ENCODE results near the gene TFAP2C. TPM values are rescaled to one million over a fixed set of nuclear protein-coding genes. Genes with fewer than 3 reads are reported as not detected.

Gene TFAP2C
- total and polyA plus RNA-seq, 2 donors (not counting 3 experiments of a cell fraction or from before 2014, with no cell fraction given), result 0.06 TPM; not detected in 1

GRCh38 chr20:56646599-56646998, 17.5 kb downstream of the TFAP2C start:
- POLR2A ChIA-PET, result no interaction called here
- Histone ChIP-seq H3K9ac (replicated peaks; ENCODE audit: extremely low read depth, insufficient read depth, low read length) (no peak overlapping the region), H4K20me1 (replicated peaks; ENCODE audit: control insufficient read depth, extremely low read depth, insufficient read depth, low read length) (no peaks in the 10 kb centered on the region), H3K4me1 (ENCODE audit: control insufficient read depth, extremely low read depth, insufficient read depth, low read length) (no peaks in the 10 kb centered on the region), H2AFZ (ENCODE audit: low read depth, low read length) (no peak overlapping the region), H3K27ac (ENCODE audit: insufficient read depth, low read depth, low read length) (no peak overlapping the region), H3K4me2 (ENCODE audit: insufficient read depth, low read length) (no peak overlapping the region), H3K4me3 (replicated peaks in 1 of 3; ENCODE audit: insufficient read depth in 1 of 3, low read depth in 1 of 3, low read length in 3 of 3) (no peak overlapping the region), H3K9me1 (replicated peaks; ENCODE audit: control insufficient read depth, extremely low read depth, insufficient read depth, low read length) (no peaks in the 10 kb centered on the region), H3K9me3 (replicated peaks; ENCODE audit: control insufficient read depth, insufficient read depth, low read length) (no peaks in the 10 kb centered on the region), H3K79me2 (ENCODE audit: control insufficient read depth, insufficient read depth, low read length) (no peaks in the 10 kb centered on the region), H3K27me3 (ENCODE audit: control insufficient read depth in 2 of 2, insufficient read depth in 2 of 2, low read length in 2 of 2) (no peaks in the 10 kb centered on the region), H3K36me3 (ENCODE audit: control insufficient read depth in 2 of 2, extremely low read depth in 1 of 2, insufficient read depth in 2 of 2, low read length in 2 of 2) (no peaks in the 10 kb centered on the region)
- intact Hi-C loops (cut with micrococcal nuclease), result no loop called here
- CTCF ChIA-PET, result no interaction called here
- no peak for FAIRE-seq
- no TSS peak for BruUV-seq (replicated peaks)
- dilution Hi-C loops (cut with MboI; ENCODE audit: extremely low pct_ligation_motif_present, low sequenced_read_pairs), result no loop called here
- TF ChIP-seq GATA2 (IDR thresholded peaks at IDR 0.05; ENCODE audit: insufficient read depth, insufficient read length, low read depth, low read length) (no peak), FOS (IDR thresholded peaks at IDR 0.05; ENCODE audit: borderline replicate concordance, insufficient read depth, low read length) (no peak), MYC (IDR thresholded peaks at IDR 0.05; ENCODE audit: low read depth, low read length) (no peak), POLR2AphosphoS5 (IDR thresholded peaks at IDR 0.05; ENCODE audit: insufficient read depth, low read depth, low read length) (no peak), JUN (IDR thresholded peaks at IDR 0.05; ENCODE audit: borderline replicate concordance, insufficient read depth, insufficient read length, low read depth) (no peak), EZH2 (IDR thresholded peaks at IDR 0.05; ENCODE audit: borderline replicate concordance, low read depth, low read length, severe bottlenecking) (no peak), POLR2A (IDR thresholded peaks at IDR 0.05; ENCODE audit: low read depth, low read length) (no peak)
- TF ChIP-seq, protein P1, sequence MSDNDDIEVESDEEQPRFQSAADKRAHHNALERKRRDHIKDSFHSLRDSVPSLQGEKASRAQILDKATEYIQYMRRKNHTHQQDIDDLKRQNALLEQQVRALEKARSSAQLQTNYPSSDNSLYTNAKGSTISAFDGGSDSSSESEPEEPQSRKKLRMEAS (IDR thresholded peaks at IDR 0.05; ENCODE audit: insufficient read depth, insufficient read length), result no peak
- TF ChIP-seq, protein P2, sequence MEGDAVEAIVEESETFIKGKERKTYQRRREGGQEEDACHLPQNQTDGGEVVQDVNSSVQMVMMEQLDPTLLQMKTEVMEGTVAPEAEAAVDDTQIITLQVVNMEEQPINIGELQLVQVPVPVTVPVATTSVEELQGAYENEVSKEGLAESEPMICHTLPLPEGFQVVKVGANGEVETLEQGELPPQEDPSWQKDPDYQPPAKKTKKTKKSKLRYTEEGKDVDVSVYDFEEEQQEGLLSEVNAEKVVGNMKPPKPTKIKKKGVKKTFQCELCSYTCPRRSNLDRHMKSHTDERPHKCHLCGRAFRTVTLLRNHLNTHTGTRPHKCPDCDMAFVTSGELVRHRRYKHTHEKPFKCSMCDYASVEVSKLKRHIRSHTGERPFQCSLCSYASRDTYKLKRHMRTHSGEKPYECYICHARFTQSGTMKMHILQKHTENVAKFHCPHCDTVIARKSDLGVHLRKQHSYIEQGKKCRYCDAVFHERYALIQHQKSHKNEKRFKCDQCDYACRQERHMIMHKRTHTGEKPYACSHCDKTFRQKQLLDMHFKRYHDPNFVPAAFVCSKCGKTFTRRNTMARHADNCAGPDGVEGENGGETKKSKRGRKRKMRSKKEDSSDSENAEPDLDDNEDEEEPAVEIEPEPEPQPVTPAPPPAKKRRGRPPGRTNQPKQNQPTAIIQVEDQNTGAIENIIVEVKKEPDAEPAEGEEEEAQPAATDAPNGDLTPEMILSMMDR (IDR thresholded peaks at IDR 0.05; ENCODE audit: extremely low read depth in 1 of 2, insufficient read depth in 1 of 2, low read depth in 1 of 2, low read length in 2 of 2), result no peak
- no peak for DNase-seq (ENCODE audit: low read depth, low spot score)

Data from endothelial cell of umbilical vein (primary cell).